Stimulated activated CD4-positive, alpha-beta T cell treated with anti-CD3 and anti-CD28 coated beads, Interleukin-2, amount 100 ng/mL, for 48 hours (primary cell): Measurements from ENCODE around the gene PPP3CB.

Source experiments
- DNase-seq, 2 donors: peaks; one replicate each; pipeline ENCODE4 v3.0.0-alpha.2; 2020

The PPP3CB gene

DNA sequence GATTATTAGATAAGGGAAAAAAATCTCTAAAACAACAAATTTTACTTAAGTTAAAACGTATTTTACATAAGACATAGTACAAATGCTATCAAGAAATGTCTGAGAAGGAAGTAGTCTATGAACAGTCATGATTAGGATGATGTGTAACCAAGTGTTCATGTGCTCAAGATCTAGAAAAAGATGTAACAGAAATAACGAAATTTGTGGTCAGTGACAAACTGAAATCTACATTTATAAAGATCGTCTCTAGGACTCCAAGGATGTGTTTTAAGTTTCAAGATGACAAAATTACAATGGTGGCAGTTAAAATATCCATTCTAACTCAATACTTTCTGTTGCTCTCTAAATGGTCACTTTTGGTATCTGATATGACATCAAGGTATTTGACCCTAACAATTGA, 17.2 kb downstream of the PPP3CB start:
- DNase-seq, result no peak

DNA sequence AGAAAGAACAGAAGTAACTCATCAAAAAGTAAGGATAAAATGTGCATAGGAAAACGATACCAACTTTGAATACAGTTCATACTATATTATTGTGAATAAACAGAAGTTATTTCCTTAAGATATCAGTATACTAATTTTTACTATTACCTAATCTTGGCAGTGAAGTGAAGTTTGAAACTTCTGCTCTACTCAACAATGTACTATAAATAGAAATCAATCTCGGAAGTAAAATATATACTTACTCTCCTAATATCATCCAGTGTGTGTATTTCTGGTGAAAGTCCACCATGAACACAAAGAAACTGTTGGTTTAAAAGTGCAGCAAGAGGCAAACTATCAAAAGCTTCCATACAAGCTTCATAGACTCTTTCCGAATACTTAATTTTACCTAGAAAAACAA, 24.6 kb downstream of the PPP3CB start:
- no peak for DNase-seq

DNA sequence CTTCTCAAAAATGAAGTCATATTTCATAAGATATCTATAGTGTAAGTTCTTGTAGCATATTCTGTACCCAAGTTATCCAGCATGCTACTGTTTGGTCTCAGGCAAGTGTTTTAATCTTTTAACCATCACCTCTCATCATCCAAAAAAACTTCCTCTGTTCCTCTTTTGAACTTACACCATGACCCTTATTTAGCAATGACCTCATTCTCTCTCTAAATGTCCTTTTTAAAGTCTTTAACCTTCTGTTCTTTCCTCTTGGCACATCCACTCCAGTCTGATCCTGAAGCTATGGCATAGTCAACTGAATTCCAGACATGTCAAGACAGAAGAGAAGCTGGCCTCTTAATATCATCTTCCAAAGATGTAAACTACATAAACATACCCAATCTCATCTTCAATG, 26.2 kb downstream of the PPP3CB start:
- no peak for DNase-seq

DNA sequence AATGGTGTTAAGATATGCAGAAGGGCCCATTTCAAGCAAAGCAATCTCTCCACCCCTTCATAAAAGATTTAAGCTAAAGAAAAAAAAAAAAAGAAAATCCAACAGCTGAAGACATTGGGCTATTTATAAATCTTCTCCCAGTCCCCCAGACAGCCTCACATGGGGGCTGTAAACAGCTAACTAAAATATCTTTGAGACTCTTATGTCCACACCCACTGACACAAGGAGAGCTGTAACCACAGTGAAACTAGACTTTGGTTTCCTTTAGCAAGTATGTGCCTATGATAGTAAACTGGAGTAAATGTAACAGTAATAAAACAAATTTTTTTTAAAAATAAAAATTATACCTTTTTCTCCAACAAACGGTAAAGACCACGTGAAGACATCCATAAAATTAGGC, 28.6 kb downstream of the PPP3CB start:
- no peak for DNase-seq

DNA sequence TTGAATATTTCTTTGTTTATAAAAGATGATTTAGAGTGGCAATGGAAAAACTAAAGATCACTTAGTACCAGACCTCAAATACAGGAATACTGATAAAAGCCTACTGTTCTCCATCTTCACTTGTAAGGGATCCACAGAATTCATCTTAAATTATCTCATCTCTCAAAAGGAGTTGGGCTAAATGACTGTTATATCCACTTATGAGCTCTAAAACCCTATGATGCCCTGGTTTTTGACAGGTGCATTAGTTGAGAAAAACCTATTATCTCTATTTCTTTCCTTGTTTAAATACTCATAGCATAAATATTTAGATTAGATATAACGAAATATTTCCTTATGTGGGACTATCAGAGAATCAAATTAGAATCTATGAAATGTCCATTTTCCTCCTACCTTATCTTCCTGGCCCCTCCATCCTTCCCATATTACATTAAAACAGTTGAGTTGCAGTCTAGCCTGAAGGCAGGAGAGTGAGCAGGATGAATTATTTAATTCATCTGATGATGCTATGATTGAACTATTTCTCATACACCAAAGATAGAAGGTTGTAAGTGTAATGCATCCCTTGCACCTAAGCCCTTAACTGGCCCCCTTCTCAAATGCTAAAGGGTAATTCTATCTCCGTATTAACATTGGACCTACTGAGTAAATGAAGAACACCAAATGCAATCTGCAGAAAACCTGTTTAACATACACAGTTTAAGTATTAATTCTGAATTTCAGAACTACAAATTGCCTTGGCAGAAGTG, 29.7 kb downstream of the PPP3CB start:
- no peak for DNase-seq

DNA sequence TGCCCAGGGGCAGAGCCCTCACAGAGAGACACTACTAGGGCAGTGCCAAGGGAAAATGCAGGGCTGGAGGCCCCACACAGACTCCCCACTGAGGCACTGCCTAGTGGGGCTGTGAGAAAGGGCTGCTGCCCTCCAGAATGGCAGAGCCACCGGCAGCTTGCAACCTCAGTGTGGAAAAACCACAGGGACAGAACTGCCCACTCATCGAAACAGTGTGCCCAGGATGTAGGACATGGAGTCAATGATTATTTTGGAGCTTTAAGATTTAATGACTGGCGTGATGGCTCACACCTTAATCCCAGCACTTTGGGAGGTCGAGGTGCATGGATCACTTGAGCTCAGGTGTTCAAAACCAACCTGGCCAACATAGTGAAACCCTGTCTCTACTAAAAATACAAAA, 34.9 kb downstream of the PPP3CB start:
- no peak for DNase-seq

- no peak for DNase-seq
These were observed 36.0 kb downstream of the PPP3CB start for GRCh38 chr10:73459683-73460314.

- DNase-seq, result no peak
These were observed 39.5 kb downstream of the PPP3CB start for GRCh38 chr10:73456187-73456890.

DNA sequence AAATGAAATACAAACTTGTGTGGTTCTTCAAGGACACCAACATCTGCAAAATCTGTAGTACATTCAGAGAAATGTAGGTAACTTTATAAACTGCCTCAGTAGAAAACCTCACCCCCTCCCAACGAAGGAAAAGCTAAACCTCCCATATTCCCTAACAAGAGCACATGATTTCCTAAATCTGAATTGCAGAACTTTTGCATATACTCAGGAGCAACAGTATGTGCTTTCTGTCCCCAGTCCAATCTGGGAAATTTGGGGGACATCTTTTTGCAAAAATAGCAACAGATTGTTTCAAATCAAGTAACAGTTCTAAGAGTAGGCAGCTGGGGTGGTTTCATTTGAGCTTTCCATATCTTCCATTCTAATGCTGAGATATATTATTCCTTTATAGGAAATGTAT, 46.7 kb downstream of the PPP3CB start:
- no peak for DNase-seq

- no peak for DNase-seq
These were observed 47.4 kb downstream of the PPP3CB start for GRCh38 chr10:73448384-73448783.

GRCh38 chr10:73446926-73447325, 48.9 kb downstream of the PPP3CB start:
- DNase-seq, result no peak

GRCh38 chr10:73444457-73444856, 51.4 kb downstream of the PPP3CB start:
- no peak for DNase-seq

DNA sequence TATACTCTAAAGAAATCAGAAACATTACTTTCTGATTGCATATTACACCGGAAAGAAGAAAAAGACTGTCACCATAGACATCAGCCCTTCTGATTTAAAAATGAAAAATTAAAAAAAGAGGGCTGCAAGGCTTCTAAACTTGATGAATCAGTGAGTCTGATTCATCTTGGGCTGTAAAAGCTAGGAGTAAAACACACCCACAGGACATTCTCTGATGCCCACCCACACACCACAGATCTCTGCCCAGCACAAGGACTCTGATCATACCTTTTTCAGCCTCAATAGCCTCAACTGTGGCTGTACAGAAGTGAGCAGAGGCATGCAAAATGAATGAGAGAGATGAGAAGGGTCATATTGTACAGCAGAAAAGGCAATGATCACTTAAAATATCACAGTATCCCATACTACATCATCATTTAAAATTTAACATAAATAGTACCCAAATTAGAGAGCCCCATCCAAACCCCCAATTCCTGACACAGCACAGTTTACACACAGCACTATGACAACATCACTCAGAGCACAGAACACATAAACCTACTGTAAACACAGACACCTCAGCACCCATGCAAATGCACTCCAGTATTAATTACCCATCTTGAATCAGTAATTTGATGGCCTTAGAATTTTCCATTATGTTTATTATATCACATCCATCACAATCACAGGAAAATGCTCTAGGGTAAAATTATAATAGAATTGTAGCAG, 56.1 kb downstream of the PPP3CB start:
- no peak for DNase-seq

DNA sequence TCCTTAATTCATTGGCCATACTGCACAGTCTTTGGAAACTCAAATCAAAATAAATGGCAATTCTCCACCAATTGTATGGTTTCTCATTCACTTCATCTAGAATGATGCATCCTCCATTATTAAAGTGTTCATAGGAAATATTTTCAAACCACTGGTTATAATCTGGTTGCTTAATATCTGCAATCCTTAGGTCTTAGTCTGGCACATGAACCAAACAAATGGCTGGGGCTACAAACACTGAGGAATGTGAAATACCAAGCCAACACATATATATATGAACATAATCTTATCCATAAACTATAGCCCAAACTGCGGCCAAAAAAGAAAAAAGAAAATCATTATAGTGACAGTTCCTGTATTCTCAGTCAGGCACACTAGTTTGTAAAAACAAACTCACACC, 56.8 kb downstream of the PPP3CB start:
- DNase-seq, result no peak

- DNase-seq, result no peak
These were observed 62.3 kb downstream of the PPP3CB start, which contains the start of gene MSS51 for GRCh38 chr10:73433538-73433867. Gene MSS51 (minus strand): TSS chr10:73433561. CDS start chr10:73428284, 5,277 bp downstream.

GRCh38 chr10:73432646-73433537, 62.9 kb downstream of the PPP3CB start:
- DNase-seq, result no peak

DNA sequence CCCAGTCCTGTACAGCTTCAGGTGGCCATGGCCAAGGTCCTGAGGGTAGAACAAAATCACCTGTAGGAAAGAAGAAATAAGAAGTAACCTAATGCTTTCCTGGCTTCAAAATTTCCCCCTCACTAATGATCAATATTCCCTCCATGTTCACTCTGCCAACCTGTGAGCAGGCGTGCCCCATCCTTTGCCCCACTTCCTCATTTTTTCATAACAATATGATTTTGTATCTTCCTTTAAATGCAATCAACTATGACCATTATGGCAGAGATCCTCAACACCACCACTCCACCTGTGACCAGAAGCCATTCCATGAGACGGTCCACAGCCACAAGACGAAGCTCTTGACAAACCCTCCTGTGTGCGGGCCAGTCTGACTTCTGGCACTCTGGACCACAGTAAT, 69.5 kb downstream of the PPP3CB start:
- DNase-seq, result no peak

- no peak for DNase-seq
These were observed 71.3 kb downstream of the PPP3CB start for GRCh38 chr10:73424478-73424877.

- DNase-seq, result no peak
These were observed 72.5 kb downstream of the PPP3CB start for GRCh38 chr10:73423309-73423708.

- no peak for DNase-seq
These were observed 79.3 kb downstream of the PPP3CB start for GRCh38 chr10:73416571-73416970.

- DNase-seq, result no peak
These were observed 81.4 kb downstream of the PPP3CB start for GRCh38 chr10:73414230-73414945.
